ENCODE measurements around the gene MAD2L2.

The MAD2L2 gene

DNA sequence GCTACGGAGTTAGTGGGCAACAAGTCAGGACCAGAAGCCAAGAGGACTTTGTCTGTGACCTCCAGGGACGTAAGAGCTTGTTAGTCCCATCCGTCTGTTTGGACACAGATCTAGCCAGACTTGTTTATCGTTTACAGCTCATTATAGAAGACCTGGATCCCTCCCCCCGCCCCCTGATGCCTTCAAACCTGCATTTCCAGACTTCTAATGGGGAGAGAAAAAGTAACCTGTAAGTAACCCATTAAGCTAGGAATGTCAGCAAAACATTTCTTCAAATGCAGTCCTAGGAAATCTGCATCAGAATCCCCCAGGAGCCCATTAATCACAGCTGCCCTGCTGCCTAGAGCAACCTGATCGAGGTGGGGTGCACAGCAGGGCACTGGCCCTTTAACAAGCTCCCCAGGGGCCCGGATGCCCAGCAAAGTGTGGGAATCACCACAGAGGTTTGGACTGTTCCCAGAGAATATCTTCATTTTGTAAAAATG lies 1.4 kb upstream of the MAD2L2 start:
- DNase-seq: no peak

DNA sequence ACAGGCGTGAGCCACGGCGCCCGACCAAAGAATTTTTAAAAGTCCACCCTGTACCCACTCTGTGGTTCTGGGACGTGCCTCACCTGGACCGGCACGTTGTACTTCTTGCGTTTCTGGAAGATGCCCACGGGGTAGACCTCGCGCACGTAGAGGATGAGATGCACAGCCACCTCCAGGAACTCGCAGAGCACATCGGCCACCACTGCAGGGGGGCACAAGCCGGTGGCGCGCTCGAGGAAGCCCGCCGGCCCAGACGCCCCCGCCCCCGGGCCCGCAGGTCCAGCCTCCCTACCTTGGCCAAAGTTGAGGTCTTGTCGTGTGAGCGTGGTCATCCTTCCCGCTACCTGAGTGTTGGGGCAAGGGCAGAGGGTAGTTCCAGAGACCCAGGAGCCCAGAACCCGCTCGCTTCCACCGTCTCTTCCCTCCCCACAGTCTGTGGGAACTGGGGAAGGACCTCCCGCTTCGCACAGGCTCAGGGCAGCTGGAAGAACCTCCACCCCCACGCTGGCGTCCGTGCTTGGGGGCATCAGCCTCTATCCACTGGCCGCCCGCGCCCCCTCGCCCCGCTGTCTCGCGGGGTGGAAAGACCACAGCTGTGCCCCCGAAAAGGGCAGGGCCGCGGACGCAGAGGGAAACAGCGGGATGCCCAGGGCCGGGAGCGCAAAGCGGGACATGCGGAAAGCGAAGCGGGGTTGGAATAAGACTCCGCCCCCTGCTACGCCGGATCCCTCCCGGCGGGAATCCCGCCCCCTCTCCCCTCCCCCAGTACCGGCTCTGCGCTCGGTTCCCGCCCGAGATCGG lies 478 bp downstream of the MAD2L2 start:
- DNase-seq: no peak

DNA sequence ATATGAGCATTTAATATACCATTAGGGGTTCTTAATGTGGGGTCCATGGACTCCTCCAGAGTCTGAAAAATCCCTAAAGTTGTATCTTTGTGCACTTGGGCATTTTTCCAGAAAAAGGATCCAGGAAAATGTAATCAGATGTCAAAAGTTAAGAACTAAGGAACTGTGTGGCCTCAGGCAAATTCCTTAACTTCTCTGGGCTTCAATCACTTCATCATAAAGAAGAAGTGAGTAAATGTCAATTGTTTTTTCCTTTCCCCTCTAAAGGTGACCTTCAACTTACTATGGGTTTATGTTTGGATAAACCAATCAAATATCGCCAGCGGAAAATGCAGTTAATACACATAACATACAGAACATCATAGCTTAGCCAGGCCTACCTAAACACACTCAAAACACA lies 2.5 kb downstream of the MAD2L2 start:
- no peak for DNase-seq

DNA sequence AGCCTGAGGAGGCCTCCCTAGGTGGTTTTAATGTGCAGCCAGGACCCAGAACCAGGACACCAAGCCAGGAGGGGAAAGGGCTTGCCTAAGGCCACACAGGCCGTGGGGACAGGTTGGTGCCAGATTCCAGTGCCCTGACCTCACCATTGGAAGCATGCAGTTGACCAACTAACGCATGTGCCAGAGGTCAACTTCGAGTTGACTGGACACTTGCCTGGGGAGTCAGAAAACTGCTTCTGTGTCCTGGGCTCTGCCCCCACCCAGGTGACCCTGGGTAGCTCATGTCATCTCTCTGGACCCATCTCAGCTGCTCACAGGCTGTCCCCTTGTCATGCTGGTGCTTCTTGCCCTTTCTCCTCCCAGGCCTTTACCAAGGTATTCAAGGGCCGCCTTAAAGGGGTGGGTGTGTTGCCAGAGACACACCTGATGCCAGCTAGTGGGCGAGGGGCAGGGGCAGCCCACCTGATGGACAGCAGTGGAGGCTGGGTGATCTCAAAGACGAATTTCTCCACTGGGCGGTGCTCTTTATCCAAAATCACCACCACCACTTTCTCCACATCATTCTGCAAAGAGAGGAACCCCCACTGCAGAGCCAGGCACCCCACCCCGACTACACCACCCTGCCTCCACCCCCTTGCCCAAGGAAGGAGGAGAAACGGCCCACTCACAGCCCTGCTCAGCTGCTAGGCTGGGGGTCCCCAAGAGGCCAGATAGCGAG lies 4.4 kb downstream of the MAD2L2 start:
- no peak for DNase-seq

DNA sequence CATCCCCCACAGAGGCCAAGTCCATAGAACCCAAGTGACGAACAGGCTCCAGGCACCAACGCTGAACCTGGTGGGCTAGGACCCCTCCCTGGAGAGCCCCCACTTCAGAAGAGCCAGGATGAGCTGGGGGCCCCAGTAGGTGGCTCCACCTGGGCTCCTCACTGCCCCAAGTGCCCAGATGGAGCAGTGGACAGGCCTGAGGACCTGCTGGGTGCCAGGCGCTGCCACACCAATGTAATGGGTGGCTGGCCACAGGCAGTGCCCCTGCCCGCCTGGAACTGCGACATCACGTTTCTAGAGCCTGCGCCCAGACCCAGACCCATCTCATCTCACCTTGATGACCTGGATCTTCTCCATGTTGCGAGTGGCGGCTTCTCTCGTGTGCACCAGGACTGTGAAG lies 5.6 kb downstream of the MAD2L2 start:
- DNase-seq: no peak

DNA sequence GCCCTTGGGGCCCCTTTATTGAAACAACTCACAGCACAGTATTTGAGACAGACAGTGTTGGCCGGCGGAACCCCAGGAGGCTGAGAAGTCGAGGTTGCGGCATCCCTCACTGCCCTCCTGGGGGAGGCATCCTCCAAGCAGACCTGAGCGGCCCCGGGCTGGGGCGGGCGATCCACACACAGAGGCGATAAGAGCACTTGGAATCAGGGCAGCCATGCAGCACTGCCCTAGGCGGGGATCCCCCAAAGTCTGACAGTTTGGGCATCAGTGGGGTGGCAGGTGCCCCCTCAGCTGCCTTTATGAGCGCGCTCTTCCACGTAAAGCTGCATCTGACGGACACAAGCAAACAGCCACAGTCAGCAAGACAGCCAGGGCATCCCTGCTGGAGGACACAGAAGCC lies 6.5 kb downstream of the MAD2L2 start:
- DNase-seq: no peak

DNA sequence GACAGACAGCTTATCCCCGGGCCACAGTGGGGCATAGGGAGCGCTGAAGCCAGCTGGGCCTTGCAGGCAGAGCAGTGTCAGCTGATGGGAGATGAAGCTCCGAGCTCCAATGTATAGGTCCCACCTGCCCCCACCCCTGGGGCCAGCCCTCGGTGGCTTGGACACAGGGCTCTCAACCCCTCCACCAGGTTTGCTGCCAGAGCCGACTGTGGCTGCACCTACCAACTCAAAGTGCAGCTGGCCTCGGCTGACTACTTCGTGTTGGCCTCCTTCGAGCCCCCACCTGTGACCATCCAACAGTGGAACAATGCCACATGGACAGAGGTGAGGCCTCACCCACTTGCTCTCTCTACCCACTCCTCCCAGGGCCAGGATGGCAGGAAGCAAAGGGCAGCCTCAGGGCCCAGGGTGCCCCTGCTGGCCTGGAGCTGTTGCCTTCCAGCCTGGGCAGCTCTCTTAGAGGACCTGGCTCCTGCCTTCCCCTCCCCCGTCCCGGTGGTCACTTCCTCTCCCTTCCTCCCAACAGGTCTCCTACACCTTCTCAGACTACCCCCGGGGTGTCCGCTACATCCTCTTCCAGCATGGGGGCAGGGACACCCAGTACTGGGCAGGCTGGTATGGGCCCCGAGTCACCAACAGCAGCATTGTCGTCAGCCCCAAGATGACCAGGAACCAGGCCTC lies 7.7 kb downstream of the MAD2L2 start:
- DNase-seq: no peak

DNA sequence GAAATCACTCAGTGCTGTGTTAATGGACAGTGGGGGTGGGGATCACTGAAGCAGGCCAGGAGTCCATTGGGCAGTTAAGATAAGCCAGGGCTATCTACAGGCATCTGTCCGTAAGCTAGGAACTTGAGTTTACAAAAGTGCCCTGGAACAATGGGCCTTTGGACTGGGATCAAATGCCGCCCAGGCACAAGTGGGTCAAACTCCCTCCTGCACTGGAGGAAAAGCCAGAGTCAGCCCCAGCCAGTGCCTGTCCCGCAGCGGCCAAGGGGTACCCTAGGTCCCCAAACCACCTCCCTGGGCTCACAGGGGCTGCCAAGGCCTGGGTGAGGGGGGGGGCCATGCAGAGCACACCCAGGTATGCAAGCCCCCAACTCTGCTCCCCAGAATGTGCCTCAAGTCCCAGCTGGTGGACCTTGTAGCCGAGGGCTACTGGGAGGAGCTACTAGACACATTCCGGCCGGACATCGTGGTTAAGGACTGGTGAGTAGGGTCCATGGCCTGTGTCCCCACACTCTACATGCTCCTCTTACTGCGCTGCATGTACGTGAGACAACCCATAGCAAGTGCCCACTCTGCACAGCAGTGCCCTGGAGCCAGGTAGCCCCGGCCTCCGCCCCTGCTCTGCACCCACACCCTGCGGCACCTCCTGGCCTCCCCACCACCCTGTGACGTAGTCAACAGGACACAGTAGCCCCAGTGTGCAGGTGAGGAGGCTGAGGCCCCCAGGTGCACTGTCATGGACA lies 9.2 kb downstream of the MAD2L2 start:
- DNase-seq: no peak

DNA sequence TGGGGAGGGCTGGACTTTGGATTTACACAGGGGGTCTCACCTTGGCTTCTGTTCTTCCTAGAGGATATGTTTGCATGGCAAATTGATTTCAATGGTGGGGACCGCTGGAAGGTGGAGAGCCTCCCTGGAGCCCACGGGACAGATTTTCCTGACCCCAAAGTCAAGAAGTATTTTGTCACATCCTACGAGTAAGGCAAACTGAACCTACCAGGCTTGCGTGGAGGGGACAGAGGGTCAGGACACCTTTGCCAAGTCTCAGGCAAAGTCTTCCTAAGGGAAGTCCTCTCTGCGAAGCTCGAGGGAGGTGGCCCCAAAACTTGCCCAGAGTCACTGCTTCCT lies 9.8 kb downstream of the MAD2L2 start:
- no peak for DNase-seq

DNA sequence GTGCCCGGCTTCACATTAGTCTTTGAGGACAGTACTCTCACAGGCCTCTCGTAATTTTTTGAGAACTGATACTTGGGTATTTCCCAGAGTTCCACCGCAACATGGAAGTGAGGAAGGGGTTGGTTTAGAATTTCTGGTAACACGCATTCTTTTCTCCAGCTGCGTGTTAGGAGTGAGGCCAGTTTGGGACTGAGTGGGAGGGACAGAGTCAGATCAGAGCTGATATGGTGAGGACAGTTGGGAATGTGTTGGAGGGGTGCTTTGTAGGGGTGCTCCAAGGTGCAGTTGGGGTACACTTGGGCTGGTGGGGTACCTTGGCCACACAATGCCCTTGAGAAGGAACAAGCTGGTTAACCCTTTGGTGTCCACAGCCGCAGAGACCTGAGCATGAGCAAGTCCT lies 10.2 kb downstream of the MAD2L2 start:
- no peak for DNase-seq

DNA sequence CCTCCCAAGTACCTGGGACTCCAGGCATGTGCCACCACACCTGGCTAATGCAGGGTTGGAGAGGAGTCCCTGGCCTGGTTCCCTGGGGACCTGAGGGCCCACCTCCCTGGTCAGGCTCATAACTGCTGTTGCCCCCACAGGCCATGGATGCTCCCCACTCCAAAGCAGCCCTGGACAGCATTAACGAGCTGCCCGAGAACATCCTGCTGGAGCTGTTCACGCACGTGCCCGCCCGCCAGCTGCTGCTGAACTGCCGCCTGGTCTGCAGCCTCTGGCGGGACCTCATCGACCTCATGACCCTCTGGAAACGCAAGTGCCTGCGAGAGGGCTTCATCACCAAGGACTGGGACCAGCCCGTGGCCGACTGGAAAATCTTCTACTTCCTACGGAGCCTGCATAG lies 12.4 kb downstream of the MAD2L2 start:
- DNase-seq: no peak

DNA sequence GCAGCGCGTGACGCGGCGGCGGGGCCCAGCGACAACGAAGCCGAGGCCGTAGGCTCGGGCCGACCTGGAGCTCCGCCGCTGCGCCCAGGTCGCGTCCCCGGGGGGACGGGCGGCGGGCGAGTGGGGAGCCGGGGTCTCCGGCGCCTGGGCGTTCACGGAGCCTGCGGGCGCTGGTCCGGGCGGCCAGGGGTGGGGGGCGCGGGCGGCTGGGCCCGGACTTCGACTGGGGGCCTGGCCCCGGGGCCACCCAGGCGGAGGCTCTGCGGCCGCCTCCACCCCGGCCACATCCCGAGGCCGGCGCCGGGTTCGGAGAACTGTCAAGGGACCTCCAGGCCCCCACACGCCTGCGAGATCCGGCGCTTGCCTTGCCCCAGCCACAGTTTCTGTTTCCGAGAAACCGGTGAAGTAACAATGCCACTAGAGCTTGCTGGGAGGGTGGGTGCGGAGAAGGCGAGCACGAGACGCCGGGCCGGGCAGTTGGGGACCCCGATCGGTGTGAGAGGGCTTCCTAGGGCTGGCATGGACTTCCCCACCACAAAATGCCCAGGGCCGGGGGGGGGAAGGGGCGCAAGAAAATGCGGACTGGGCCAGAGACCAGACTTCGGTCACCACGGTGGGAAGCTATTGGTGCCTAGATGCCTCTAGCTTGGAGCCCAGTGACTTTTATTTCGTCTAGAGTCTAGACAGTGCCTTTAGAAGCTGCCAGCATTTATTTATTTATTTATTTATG lies 16.4 kb downstream of the MAD2L2 start:
- peak; percentile 34 for DNase-seq

DNA sequence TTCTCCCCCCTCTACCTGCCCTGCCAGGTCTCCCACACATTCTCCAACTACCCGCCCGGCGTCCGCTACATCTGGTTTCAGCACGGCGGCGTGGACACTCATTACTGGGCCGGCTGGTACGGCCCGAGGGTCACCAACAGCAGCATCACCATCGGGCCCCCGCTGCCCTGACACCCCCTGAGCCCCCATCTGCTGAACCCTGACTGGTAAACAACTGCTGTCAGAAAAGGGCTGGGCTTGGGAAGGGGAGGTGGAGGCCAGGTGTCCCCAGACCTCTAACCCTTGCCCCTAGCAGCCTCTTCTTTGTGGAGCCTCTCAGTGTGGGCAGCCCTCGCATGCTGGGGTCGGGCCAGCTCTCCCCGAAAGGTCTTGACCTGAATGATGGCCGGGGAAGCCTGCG lies 19.8 kb downstream of the MAD2L2 start:
- no peak for DNase-seq

DNA sequence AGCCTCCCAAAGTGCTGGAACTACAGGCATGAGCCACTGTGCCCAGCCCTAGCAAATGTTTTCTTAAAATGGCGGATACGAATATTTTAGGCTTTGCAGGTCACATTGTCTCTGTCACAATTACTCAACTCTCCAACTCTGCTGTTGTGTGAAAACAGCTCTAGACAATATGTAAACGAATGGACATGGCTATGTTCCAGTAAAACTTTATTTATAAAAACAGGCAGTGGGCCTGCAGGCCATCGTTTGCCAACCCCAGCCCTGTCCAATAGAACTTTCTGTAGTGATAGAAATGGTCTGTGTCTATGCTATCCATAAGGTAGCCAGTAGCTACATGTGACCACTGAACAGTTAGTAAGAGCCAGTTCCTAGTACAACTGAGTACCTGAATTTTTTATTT lies 21.2 kb downstream of the MAD2L2 start:
- no peak for DNase-seq

DNA sequence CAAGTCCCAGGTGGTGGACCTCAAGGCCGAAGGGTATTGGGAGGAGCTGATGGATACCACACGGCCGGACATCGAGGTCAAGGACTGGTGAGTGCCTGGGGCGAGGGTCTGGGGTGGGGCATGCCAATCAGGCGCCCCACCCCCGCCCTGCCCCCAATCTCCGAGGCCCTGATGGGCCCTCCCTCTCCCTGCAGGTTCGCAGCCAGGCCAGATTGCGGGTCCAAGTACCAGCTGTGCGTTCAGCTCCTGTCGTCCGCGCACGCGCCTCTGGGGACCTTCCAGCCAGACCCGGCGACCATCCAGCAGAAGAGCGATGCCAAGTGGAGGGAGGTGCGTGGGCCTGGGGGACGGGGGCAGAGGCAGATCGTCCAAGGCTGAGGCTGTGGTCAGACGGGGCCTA lies 22.4 kb downstream of the MAD2L2 start:
- no peak for DNase-seq

DNA sequence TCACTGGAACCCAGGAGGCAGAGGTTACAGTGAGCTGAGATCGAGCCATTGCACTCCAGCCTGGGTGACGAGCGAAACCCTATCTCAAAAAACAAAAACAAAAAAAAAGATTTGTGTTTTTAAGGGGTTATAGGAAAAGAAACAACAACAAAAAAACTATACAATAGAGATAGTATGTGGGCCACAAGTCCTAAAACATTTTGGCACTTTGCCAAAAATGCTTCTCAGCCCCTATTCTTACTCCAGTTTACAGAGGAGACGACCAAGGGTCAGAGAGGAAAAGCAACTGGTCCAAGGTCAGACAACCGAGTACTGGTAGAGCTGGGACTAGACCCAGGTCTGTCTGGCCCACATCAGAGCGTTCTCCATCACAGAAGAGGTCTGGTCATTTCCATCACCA lies 23.3 kb downstream of the MAD2L2 start:
- DNase-seq: no peak

DNA sequence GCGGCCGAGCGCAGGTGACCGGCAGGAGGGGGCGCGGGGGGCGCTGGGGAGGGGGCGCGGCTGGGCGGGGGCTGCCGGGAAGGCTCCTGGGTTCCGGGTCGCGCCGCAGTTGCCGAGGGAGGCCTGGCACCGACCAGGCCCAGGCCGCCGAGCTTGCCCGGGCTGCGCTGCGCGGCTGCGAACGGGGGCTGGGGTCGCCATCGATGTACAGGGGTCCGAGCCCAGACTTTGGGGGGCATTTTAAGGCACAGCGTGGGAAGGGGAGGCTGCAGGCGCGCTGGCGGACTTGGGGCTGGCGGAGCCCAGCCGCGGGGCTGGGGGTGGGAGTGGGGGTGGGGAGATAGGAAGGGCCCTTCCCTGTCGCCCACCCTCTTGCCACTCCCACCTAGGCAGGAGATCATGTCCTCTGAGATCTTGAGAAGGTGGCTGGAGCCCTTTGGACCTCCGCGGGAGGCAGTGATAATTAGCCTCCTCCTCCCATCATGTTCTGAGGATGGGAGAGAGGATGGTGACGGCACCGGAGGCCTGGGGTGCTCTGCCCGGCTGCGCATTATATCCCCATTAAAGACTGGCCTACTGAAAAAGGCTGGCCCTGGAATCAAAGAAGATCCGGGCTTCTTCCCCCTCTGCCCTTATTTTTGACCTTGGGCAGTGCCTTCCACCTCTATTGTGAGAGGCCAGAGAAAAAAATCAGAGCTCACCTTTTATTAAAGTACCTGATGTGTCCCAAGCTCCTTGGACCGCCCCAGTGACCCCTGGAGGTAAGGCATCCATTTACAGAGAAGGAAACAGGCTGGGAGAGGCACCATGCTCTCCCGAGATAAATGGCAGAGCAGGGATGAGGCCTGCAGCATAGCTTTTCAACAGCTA lies 25.8 kb downstream of the MAD2L2 start:
- no peak for DNase-seq

DNA sequence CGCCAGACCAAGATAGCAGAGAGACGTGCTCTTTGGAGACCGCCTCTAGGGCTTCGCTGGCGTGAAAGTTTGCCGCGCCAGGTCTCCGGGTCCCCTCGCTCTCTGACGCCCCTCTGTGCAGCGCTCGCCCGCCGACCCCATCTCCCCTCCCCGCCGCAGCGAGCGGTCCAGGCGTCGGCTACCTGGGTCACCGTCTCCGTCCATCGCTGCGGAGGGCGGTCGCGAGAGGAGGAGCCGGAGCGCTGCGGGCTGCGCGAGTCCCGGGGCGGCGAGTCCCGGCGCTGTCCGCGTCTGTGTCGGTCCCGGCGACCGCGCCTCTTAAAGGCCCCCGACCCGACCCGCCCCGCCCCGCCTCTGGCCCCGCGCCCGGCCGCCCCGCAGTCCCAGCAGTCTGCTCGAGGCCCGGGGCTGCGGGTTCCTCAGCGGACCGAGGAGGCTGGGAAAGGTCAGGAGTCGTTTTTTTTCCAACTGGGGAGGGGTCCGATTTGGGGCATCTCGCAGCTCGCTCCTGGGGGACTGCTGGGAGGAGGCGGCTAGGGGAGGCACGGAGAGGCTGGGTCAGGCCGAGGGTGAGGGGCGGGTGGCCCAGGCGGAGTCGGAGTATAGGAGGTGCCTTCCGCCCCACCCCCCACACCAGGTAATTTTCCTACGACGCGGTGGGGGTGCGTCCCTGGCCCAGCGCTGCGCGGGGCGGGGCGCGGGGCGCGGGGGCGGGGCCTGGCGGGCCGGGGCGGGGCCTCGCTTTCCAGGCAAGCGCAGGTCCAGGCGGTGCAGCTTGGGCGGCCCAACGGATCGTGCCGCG lies 26.6 kb downstream of the MAD2L2 start, which contains the start of the genes FBXO2 and FBXO44:
TSS of gene FBXO2 (minus strand) at position 293 of the 802 bp plus-strand sequence. CDS start at position 204, 89 bp downstream.
TSS of gene FBXO44 (plus strand) at position 741 of the 802 bp plus-strand sequence. CDS start 959 bp downstream, outside the sequence.
- DNase-seq: no peak

DNA sequence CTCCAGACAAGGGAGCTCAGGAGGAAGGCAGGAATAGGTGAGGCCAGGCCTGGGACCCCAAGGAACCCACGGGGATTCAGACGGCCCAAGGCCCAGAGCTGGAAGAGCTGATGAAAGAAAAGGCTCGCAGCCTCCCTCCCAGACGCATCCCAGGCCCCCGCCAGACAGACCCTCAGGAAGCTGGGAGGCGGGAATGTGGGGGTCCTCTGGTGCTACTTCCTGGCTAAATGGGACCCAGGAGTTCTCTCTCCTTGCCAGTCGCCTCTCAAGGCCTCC lies 27.1 kb downstream of the MAD2L2 start:
- DNase-seq: no peak

DNA sequence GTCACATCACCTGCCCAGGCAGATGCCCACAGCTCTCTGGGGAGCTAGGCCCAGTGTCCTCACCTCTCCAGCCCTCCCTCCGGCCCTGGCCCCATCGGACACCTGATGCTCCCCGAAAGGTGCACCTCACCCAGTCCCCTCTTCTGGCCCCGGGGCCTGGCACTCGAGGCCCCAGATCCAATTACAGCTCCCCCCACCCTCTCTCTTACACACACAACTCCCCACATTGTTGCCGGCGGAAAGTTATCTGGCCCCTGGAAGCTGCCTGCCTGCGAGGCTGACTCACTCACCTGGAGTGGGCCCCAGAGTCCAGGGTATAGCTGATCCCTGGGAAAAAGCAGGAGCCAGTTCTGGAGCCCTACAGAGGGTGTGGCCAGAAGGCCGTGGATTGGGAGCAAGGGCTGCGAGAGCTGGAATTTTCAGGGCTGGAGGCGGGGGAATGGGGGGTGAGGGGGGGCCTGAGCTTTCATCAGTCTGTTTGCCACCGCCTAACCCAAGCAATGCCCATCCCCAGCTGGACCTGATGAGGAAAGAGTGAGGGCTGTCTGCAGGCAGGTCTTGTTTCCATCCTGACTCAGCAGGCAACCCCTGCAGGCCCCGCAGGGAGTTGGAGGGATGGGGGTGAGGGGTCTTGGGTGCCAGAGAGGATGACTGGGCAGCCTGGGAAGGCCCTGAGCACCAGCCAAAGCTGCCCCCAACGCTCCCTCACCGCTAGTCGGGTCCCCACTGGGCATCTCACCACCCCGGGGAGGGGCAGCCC lies 27.7 kb downstream of the MAD2L2 start:
- no peak for DNase-seq
